HK-2 (cell line): Measurements from ENCODE around the gene OSBPL9.
"Not testable (repeated sequence)": the region's sequence is repeated elsewhere in the genome, so short reads cannot be mapped to it uniquely, and the experiment has no call there.

ENCODE experiments used
- DNase-seq: peaks from one replicate; pipeline ENCODE4 v3.0.0-alpha.2; 2018; ENCODE audit not compliant: unreplicated experiment

The OSBPL9 gene

DNA sequence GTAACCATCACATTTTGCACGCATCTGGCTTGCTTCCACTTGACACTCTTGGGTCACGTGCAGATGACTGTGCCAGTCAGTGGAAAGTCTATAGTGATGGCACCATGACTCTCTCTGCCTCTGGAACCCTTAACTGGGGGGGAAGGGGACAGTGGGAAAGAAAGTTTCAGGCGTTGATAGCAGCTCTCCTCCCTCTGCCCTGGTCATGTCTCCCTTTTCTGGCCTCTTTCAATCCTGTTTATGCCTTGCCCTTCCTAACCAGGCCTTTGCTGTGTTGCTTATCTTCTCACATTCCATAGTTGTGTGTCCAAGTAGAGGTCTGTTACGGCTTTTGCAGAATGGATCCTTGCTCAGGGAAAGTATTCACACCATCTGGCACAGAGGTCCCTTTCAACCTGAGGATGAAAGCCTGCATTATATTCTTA, 168.1 kb downstream of the OSBPL9 start:
- no peak for DNase-seq

GRCh38 chr1:51788938-51789337, 172.0 kb downstream of the OSBPL9 start:
- DNase-seq: no peak

DNA sequence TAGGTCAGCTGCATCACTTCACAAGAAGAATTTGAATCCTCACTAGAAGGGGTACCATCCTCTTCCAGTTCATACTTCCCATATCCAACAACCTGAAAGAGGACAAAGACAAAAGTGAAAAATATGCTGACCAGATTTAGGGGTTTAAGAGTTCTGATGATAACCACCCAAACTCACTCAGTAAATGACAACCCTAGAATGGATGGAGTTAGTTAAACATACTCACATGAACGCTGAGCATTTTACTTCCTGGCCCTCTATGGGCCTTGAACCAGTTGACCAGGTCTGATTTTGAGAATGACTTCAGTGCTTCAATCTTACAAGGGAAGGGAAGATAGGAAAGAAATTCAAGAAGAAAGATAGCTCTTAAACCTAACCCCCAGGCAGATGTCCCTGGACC, 172.4 kb downstream of the OSBPL9 start:
- no peak for DNase-seq

DNA sequence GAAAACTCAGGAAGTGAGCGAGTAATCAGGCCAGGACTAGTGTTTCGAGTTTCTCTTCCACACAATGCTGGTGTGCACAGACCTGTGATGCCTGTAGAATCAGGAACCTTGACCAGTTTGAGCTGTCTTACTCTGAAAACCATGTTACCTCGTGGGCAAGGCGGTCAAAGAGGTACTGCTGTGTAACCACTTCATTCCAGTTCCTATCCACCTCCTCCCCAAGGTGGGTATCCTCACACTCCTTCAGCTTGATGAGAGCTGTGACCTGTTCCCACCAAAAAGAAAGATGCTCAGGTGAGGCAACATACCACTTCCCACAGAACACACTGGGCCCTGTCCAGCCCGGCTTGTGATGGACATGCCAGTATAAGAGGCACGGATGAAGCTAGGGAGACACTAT, 173.5 kb downstream of the OSBPL9 start:
- no peak for DNase-seq

DNA sequence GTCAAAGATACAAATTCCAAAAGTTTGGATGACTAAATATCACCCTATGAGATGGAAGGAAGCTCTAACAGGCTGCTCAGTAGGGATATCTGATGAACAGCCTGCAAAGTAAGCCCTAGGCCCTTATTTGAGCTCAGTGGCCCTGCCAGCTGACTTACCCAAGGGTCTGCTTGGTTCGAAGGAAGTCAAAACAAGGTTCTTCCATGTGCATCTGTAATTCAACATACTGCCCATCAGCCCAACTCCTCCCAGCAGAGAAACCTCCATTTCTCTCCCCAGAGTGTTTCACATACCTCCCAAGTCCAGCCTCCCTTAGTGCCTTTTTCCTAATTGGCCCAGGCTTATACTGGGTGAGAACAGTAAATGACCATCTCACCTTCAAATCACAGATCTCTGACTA, 175.0 kb downstream of the OSBPL9 start:
- no peak for DNase-seq

DNA sequence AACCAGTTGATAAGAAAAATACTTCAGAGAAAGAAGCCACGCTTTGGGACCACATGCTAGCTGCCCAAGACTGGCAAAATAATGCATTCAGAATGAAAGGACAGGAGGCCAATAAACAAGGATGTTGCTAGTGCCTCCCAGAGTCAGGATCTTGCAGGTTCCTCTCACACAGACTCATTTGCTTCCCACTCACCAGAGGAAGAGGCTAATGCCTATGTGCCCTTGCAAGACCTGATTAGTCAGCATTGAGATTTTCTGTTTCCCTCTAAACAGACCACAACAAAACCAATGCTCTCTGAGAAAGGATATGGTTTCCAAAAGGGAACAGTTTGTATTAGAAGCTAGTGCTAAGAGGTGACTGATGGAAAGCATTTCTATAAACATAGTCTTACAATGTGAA, 176.0 kb downstream of the OSBPL9 start:
- DNase-seq: no peak

GRCh38 chr1:51794260-51794659, 177.4 kb downstream of the OSBPL9 start:
- no peak for DNase-seq

GRCh38 chr1:51794868-51795267, 178.0 kb downstream of the OSBPL9 start:
- DNase-seq: no peak

DNA sequence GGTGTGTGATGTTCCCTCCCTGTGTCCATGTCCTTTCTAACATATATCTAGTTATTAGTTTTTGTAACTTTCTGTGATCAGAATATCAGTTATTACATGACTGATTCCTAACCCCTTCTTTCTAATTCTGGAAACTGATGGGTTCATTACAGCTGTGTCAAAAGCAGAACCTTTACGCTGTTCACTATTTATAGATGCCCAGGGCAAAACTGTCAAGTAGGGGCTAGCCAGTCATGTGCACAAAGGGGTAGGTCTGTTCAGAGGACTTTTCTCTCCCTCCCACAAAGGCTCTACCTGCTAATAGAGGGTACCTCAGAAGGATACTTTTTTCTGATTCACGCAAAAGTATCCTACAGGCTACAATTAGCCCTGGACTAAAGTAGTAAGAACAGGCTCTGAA, 182.5 kb downstream of the OSBPL9 start:
- no peak for DNase-seq

- DNase-seq: no peak
Measured at GRCh38 chr1:51814513-51814912, 197.6 kb downstream of the OSBPL9 start.

- DNase-seq: no peak
Measured at GRCh38 chr1:51818487-51818886, 201.6 kb downstream of the OSBPL9 start.

- not testable (repeated sequence) for DNase-seq
Measured at GRCh38 chr1:51819021-51819420, 202.1 kb downstream of the OSBPL9 start.

- DNase-seq: no peak
Measured at GRCh38 chr1:51819810-51820209, 202.9 kb downstream of the OSBPL9 start.

GRCh38 chr1:51829058-51829457, 212.2 kb downstream of the OSBPL9 start:
- DNase-seq: no peak

DNA sequence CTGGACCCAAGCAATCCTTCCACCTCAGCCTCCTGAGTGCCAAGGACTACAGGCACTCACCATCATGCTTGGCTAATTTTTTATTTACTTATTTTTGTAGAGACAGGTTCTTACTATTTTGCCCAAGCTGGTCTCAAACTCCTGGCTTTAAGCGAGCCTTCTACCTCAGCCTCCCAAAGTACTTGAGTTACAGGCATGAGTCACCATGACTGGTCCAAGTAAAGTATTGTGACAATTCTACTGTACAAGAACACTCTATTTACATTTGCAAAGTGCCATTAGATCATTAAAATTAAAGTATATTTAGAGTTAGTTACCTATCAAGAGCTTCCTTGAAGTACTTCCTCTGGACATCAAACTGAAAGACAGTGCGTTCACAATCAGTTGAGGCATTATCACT, 216.8 kb downstream of the OSBPL9 start:
- no peak for DNase-seq

GRCh38 chr1:51837243-51837642, 220.4 kb downstream of the OSBPL9 start:
- DNase-seq: no peak
